DND-41 (cell line): ENCODE measurements around the gene HBG2.

Experiments used
- CTCF ChIP-seq: IDR thresholded peaks from 2 replicates; pipeline ENCODE4 v1.5.1; 2012; ENCODE audit warnings: borderline replicate concordance, low read length, moderate library complexity, mild to moderate bottlenecking; ENCODE audit not compliant: poor library complexity, severe bottlenecking; ENCODE audit errors: extremely low read depth
- EZH2 ChIP-seq: IDR thresholded peaks from 3 replicates; pipeline ENCODE4 v1.6.1; 2012; ENCODE audit warnings: borderline replicate concordance, low read depth, mild to moderate bottlenecking, moderate library complexity, low read length, inconsistent platforms; ENCODE audit not compliant: severe bottlenecking

GRCh38 chr11:5252192-5252918, 2.2 kb downstream of the HBG2 start:
- no peak for TF ChIP-seq CTCF
- no peak for TF ChIP-seq EZH2
